Glomerular endothelial cell (primary cell): ENCODE results near the gene MACROD2. TPM values are rescaled to one million over a fixed set of nuclear protein-coding genes. Genes with fewer than 3 reads are reported as not detected.
"Not testable (repeated sequence)": the region's sequence is repeated elsewhere in the genome, so short reads cannot be mapped to it uniquely, and the experiment has no call there.

Experiments used
- DNase-seq: peaks from one replicate; pipeline ENCODE4 v3.0.0-alpha.2; 2011; ENCODE audit warnings: low read depth, low spot score; ENCODE audit errors: extremely low read depth
- total RNA-seq: library from RNA; depleted of rRNA; stranded (reverse); fragments of >200 nt; gene quantifications from 2 replicates; pipeline ENCODE4 v1.2.3, GENCODE V29; 2015

The MACROD2 gene
- total RNA-seq, 1 donor from 2014 or later: 0.76 TPM

GRCh38 chr20:15924556-15924955 lies 1929.2 kb downstream of the MACROD2 start:
- no peak for DNase-seq

GRCh38 chr20:15925376-15925775 lies 1930.1 kb downstream of the MACROD2 start:
- DNase-seq: no peak

GRCh38 chr20:15927893-15928650 lies 1932.8 kb downstream of the MACROD2 start:
- DNase-seq: no peak

- DNase-seq: no peak
These were observed 1933.6 kb downstream of the MACROD2 start for GRCh38 chr20:15928946-15929345.

GRCh38 chr20:15930311-15931305 lies 1935.3 kb downstream of the MACROD2 start:
- DNase-seq: peak; percentile 23

- no peak for DNase-seq
These were observed 1936.6 kb downstream of the MACROD2 start for GRCh38 chr20:15931897-15932296.

- no peak for DNase-seq
These were observed 1941.9 kb downstream of the MACROD2 start for GRCh38 chr20:15937179-15937578.

GRCh38 chr20:15938847-15939246 lies 1943.5 kb downstream of the MACROD2 start:
- DNase-seq: no peak

GRCh38 chr20:15940127-15940526 lies 1944.8 kb downstream of the MACROD2 start:
- DNase-seq: no peak

- DNase-seq: no peak
These were observed 1946.8 kb downstream of the MACROD2 start for GRCh38 chr20:15942130-15942529.

- DNase-seq: no peak
These were observed 1950.0 kb downstream of the MACROD2 start for GRCh38 chr20:15945289-15945688.

- DNase-seq: no peak
These were observed 1954.1 kb downstream of the MACROD2 start for GRCh38 chr20:15949391-15949790.

- DNase-seq: no peak
These were observed 1956.3 kb downstream of the MACROD2 start for GRCh38 chr20:15951658-15952057.

GRCh38 chr20:15958142-15958541 lies 1962.8 kb downstream of the MACROD2 start:
- DNase-seq: no peak

- DNase-seq: no peak
These were observed 1969.8 kb downstream of the MACROD2 start for GRCh38 chr20:15965165-15965564.

GRCh38 chr20:15967334-15967733 lies 1972.0 kb downstream of the MACROD2 start:
- no peak for DNase-seq

GRCh38 chr20:15976047-15976736 lies 1980.9 kb downstream of the MACROD2 start:
- no peak for DNase-seq

GRCh38 chr20:15977026-15977425 lies 1981.7 kb downstream of the MACROD2 start:
- no peak for DNase-seq

- no peak for DNase-seq
These were observed 1982.4 kb downstream of the MACROD2 start for GRCh38 chr20:15977758-15978157.

- not testable (repeated sequence) for DNase-seq
These were observed 1990.4 kb downstream of the MACROD2 start for GRCh38 chr20:15985494-15986368.
